NCI-H526 treated with DMSO at 0.1 percent for 48 hours (cell line): ENCODE measurements around the gene CD300LD.
A peak's percentile ranks its signal among the peaks of the same experiment; 100 is the strongest.
"Not testable (repeated sequence)": the region's sequence is repeated elsewhere in the genome, so short reads cannot be mapped to it uniquely, and the experiment has no call there.

Experiments used
- DNase-seq: peaks from one replicate; lab custom pipeline; 2025; lab: John Stamatoyannopoulos, UW

CD300LD gene

GRCh38 chr17:74571621-74572270 is 20.3 kb downstream of the CD300LD start:
- no peak for DNase-seq

- DNase-seq: no peak
Observed at GRCh38 chr17:74569020-74570003, 22.8 kb downstream of the CD300LD start.

- DNase-seq: no peak
Observed at GRCh38 chr17:74568106-74568873, 23.8 kb downstream of the CD300LD start.

- no peak for DNase-seq
Observed at GRCh38 chr17:74567397-74567796, 24.7 kb downstream of the CD300LD start, which contains the start of gene CD300H. CD300H (minus strand) TSS chr17:74567509.

GRCh38 chr17:74566132-74566753 is 25.8 kb downstream of the CD300LD start:
- DNase-seq: no peak

GRCh38 chr17:74565126-74565525 is 27.0 kb downstream of the CD300LD start:
- DNase-seq: no peak

- DNase-seq: no peak
Observed at GRCh38 chr17:74563358-74563757, 28.7 kb downstream of the CD300LD start.

- DNase-seq: no peak
Observed at GRCh38 chr17:74561586-74561985, 30.5 kb downstream of the CD300LD start.

GRCh38 chr17:74558882-74559519 is 33.1 kb downstream of the CD300LD start:
- peak; percentile 81 for DNase-seq

GRCh38 chr17:74558402-74558801 is 33.7 kb downstream of the CD300LD start:
- DNase-seq: not testable (repeated sequence)

- no peak for DNase-seq
Observed at GRCh38 chr17:74555427-74555940, 36.6 kb downstream of the CD300LD start.

- no peak for DNase-seq
Observed at GRCh38 chr17:74554909-74555308, 37.2 kb downstream of the CD300LD start.

- DNase-seq: no peak
Observed at GRCh38 chr17:74552037-74552436, 40.0 kb downstream of the CD300LD start.

GRCh38 chr17:74550602-74551001 is 41.5 kb downstream of the CD300LD start:
- no peak for DNase-seq

GRCh38 chr17:74549343-74549742 is 42.7 kb downstream of the CD300LD start:
- DNase-seq: no peak

GRCh38 chr17:74547736-74548135 is 44.3 kb downstream of the CD300LD start:
- DNase-seq: no peak

- no peak for DNase-seq
Observed at GRCh38 chr17:74547264-74547663, 44.8 kb downstream of the CD300LD start.

- no peak for DNase-seq
Observed at GRCh38 chr17:74546586-74546985, 45.5 kb downstream of the CD300LD start.

GRCh38 chr17:74545843-74546230 is 46.2 kb downstream of the CD300LD start, which contains the start of gene CD300C:
CD300C (minus strand) TSS chr17:74546115; CDS start chr17:74545782, 333 bp downstream.
- no peak for DNase-seq

- no peak for DNase-seq
Observed at GRCh38 chr17:74544991-74545842, 46.9 kb downstream of the CD300LD start.
